ENCODE results near the gene MARVELD2.
"Not testable (repeated sequence)": the region's sequence is repeated elsewhere in the genome, so short reads cannot be mapped to it uniquely, and the experiment has no call there.

The MARVELD2 gene

DNA sequence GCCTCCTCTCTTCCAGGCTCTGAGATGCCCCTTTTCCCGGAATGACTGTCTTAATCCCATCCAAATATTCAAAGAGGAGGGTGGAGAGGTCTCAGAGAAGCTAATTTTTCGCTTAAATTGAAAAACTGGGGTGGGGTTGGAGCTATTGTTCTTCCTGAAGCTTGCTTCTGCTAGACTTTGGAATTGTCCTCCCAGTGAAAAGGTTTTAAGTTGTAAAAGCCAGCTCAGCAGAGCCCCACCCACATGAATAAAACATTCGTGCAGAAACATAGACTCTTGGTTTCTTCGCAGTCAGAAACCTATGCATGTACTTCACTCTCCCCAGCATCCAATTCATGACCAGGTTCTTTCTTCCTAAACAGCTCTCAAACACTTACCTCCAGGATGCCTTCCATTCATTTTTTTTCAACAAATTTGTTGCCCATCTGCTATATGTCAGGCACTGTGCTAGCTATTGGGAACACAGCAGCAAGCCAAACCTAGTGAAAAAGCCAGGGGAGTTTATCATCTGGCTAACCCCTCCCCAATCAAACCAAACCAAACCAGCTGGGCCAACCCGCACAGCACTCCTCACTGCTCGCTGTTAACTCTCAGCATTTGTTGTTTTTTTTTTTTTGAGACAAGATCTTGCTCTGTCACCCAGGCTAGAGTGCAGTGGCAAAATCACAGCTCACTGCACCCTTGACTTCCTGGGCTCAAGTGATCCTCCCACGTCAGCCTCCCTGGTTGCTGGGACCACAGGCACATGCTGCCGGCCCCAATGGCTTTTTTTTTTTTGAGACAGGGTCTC lies 39.7 kb downstream of the MARVELD2 start:
- no peak overlapping the region for H3K27ac ChIP-seq
- no peak overlapping the region for H3K4me3 ChIP-seq (ENCODE audit: low read depth, low read length)
- DNase-seq = no peak
- H3K27me3 ChIP-seq (ENCODE audit: insufficient read depth, low read depth, severe bottlenecking) = no peaks in the 10 kb centered on the region
- no peaks in the 10 kb centered on the region for H3K9me3 ChIP-seq (ENCODE audit: severe bottlenecking)
- TF ChIP-seq, protein P1, sequence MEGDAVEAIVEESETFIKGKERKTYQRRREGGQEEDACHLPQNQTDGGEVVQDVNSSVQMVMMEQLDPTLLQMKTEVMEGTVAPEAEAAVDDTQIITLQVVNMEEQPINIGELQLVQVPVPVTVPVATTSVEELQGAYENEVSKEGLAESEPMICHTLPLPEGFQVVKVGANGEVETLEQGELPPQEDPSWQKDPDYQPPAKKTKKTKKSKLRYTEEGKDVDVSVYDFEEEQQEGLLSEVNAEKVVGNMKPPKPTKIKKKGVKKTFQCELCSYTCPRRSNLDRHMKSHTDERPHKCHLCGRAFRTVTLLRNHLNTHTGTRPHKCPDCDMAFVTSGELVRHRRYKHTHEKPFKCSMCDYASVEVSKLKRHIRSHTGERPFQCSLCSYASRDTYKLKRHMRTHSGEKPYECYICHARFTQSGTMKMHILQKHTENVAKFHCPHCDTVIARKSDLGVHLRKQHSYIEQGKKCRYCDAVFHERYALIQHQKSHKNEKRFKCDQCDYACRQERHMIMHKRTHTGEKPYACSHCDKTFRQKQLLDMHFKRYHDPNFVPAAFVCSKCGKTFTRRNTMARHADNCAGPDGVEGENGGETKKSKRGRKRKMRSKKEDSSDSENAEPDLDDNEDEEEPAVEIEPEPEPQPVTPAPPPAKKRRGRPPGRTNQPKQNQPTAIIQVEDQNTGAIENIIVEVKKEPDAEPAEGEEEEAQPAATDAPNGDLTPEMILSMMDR (IDR thresholded peaks at IDR 0.05; ENCODE audit: low read depth, low read length) = no peak
- H3K36me3 ChIP-seq = no peaks in the 10 kb centered on the region

DNA sequence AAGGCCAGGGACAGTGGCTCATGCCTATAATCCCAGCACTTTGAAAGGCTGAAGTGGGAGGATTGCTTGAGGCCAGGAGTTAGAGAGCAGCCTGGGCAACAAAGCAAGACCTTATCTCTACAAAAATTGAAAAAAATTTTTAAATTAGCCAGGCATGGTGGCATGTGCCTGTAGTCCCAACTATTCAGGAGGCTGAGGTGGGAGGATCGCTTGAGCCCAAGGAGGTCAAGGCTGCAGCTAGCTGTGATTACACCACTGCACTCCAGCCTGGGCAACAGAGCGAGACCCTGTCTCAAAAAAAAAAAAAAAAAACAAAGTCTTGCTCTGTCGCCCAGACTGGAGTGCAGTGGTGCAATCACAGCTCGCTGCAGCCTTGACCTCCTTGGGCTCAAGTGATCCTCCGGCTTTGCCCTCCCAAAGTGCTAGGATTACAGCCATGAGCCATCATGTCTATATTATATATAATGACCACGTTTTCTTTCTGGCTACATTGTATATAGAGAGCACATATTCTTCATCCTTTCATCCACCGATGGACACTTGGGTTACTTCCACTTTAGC lies 40.6 kb downstream of the MARVELD2 start:
- not testable (repeated sequence) for DNase-seq; H3K9me3 ChIP-seq (ENCODE audit: severe bottlenecking); H3K4me3 ChIP-seq (ENCODE audit: low read depth, low read length); H3K27me3 ChIP-seq (ENCODE audit: insufficient read depth, low read depth, severe bottlenecking); H3K27ac ChIP-seq; H3K36me3 ChIP-seq

DNA sequence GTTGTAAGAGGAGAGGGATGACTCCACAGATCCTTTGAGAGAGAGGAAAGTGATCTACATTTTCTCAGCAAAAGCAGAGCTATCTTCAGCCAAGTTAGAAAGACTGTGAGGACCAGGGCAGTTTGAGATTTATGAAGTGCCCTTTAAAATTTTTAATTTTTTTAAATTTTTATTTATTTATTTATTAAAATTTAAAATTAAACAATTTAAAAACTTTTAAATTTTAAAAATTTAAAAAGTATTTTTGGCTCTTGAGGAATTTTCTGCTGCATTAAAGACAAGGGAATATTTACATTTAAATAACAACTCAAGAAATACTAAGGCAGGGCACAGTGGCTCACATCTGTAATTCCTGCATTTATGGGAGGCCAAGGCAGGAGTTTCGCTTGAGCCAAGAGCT lies 47.3 kb downstream of the MARVELD2 start:
- H3K4me3 ChIP-seq (ENCODE audit: low read depth, low read length) = no peak overlapping the region
- no peak for DNase-seq
- no peak overlapping the region for H3K27ac ChIP-seq
- TF ChIP-seq, protein P1 (IDR thresholded peaks at IDR 0.05; ENCODE audit: low read depth, low read length) = no peak
- H3K36me3 ChIP-seq = no peaks in the 10 kb centered on the region
- H3K9me3 ChIP-seq (ENCODE audit: severe bottlenecking) = no peaks in the 10 kb centered on the region
- no peaks in the 10 kb centered on the region for H3K27me3 ChIP-seq (ENCODE audit: insufficient read depth, low read depth, severe bottlenecking)

DNA sequence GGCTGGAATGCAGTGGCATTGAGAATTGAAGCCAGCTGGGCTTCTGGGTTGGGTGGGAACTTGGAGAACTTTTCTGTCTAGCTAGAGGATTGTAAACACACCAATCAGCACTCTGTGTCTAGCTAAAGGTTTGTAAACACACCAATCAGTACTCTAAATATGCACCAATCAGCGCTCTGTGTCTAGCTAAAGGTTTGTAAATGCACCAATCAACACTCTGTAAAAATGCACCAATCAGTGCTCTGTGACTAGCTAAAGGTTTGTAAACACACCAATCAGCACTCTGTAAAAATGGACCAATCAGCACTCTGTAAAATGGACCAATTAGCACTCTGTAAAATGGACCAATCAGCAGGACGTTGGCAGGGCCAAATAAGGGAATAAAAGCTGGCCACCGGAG lies 51.5 kb downstream of the MARVELD2 start:
- not testable (repeated sequence) for DNase-seq; H3K27ac ChIP-seq; H3K36me3 ChIP-seq; H3K4me3 ChIP-seq (ENCODE audit: low read depth, low read length); H3K27me3 ChIP-seq (ENCODE audit: insufficient read depth, low read depth, severe bottlenecking); H3K9me3 ChIP-seq (ENCODE audit: severe bottlenecking)

DNA sequence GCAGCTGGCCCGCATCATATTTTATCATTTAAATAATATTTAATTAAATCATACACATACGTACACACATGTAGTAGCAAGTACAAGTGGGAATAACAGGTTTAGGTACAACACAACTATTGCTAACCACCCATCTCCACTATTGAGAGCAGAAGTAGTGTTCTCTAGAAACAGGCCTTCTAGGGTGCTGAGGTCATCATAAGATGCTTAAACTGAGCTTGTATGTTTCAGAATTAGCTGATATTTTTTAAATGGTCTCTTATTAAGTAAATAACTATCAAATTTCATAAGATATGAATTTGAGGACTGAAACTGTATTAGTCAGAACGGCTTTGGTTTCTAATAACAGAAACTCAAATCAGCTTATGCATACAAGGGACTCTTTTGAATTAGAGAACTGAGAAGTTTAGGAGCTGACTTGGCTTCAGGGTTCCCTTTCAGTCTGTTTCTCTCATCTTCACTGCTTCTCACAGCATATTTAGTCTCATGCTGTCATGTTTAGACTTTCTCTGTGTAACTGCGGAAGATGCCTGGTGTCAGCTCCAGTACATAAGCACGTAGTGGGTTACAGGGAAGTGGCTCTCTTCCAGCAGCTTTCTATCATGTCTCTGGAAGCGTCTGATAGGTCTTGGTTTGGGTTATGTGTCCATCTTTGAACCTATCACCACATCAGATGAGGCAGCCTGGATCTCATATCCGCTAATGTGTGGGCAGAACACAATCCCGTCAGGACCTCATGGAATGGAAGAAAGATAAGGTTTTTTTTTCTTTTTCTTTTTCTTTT lies 52.7 kb downstream of the MARVELD2 start:
- TF ChIP-seq, protein P1 (IDR thresholded peaks at IDR 0.05; ENCODE audit: low read depth, low read length) = no peak
- DNase-seq = no peak
- H3K9me3 ChIP-seq (ENCODE audit: severe bottlenecking) = no peaks in the 10 kb centered on the region
- H3K27ac ChIP-seq = no peak overlapping the region
- no peak overlapping the region for H3K4me3 ChIP-seq (ENCODE audit: low read depth, low read length)
- no peaks in the 10 kb centered on the region for H3K27me3 ChIP-seq (ENCODE audit: insufficient read depth, low read depth, severe bottlenecking)
- no peaks in the 10 kb centered on the region for H3K36me3 ChIP-seq

DNA sequence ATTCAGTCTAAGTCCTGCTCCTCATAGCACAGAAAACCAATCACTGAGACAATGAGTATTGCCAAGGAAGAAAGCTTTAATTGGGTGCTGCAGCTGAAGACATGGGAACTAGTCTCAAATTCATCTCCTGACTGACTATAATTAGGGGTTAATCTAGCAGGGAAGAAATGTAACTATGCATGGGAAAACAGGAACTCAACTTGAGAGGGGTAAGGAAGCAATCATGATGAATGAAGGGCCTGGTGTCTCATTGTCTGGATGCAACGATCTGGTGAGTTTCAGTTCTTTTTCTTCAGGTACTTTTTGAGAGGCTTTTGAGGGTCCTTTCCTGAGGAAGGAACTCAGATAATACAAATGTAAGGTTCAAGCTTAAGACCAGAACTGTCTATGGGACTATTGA lies 53.7 kb downstream of the MARVELD2 start:
- Histone ChIP-seq H3K36me3 (no peaks in the 10 kb centered on the region), H3K4me3 (ENCODE audit: low read depth, low read length) (no peak overlapping the region), H3K27me3 (ENCODE audit: insufficient read depth, low read depth, severe bottlenecking) (no peaks in the 10 kb centered on the region), H3K27ac (no peak overlapping the region), H3K9me3 (ENCODE audit: severe bottlenecking) (no peaks in the 10 kb centered on the region)
- no peak for DNase-seq
- TF ChIP-seq, protein P1 (IDR thresholded peaks at IDR 0.05; ENCODE audit: low read depth, low read length) = no peak

DNA sequence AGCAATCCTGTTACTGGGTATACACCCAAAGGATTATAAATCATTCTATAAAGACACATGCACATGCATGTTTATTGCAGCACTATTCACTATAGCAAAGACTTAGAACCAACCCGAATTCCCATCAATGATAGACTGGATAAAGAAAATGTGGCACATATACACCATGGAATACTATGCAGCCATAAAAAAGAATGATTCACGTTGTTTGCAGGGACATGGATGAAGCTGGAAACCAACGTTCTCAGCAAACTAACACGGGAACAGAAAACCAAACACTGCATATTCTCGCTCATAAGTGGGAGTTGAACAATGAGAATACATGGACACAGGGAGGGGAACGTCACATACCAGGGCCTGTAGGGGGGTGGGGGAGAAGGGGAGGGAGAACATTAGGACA lies 56.6 kb downstream of the MARVELD2 start:
- H3K27me3 ChIP-seq (ENCODE audit: insufficient read depth, low read depth, severe bottlenecking); H3K36me3 ChIP-seq; H3K9me3 ChIP-seq (ENCODE audit: severe bottlenecking); DNase-seq; H3K27ac ChIP-seq; H3K4me3 ChIP-seq (ENCODE audit: low read depth, low read length): not testable (repeated sequence)

DNA sequence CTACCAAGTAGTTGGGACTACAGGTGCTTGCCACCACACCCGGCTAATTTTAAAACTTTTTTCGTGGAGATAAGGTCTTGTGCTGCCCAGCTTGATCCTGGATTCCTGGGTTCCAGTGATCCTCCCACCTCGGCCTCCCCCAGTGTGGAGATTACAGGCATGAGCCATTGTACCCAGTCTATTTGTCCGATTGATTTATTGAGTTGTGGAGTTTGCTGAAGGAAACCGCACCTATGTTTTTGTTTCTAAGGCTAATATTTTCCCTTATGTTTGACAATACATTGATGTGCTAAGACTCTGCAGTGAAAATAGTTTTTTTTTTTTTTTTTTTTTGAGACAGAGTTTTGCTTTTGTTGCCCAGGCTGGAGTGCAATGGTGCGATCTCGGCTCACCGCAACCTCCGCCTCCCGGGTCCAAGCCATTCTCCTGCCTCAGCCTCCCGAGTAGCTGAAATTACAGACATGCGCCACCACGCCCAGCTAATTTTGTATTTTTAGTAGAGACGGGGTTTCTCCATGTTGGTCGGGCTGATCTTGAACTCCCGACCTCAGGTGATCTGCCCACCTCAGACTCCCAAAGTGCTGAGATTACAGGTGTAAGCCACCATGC lies 57.7 kb downstream of the MARVELD2 start:
- H3K36me3 ChIP-seq; H3K4me3 ChIP-seq (ENCODE audit: low read depth, low read length); DNase-seq; H3K27ac ChIP-seq; H3K27me3 ChIP-seq (ENCODE audit: insufficient read depth, low read depth, severe bottlenecking); H3K9me3 ChIP-seq (ENCODE audit: severe bottlenecking): not testable (repeated sequence)

All from WERI-Rb-1 (cell line).